GM12892 (cell line): ENCODE results near the gene SMCO2.

Source experiments
- DNase-seq: peaks from one replicate; pipeline ENCODE4 v3.0.0; 2011; ENCODE audit not compliant: insufficient read length
- FAIRE-seq: peaks from 2 replicates; lab custom pipeline; 2011; peaks lifted over from hg19 to GRCh38; lab: Jason Lieb, UNC
- POLR2A ChIP-seq: IDR thresholded peaks from 2 replicates; pipeline ENCODE4 v1.6.1; 2011; ENCODE audit warnings: low read depth, low read length, control low read depth
- POLR2AphosphoS5 ChIP-seq: IDR thresholded peaks from 2 replicates; pipeline ENCODE4 v1.6.1; 2011; ENCODE audit warnings: low read depth, low read length, control low read depth
- TAF1 ChIP-seq: IDR thresholded peaks from 2 replicates; pipeline ENCODE4 v1.6.1; 2011; ENCODE audit warnings: low read depth, mild to moderate bottlenecking, control low read depth, low read length, borderline replicate concordance

The SMCO2 gene

GRCh38 chr12:27548301-27549199, 102.0 kb downstream of the SMCO2 start:
- FAIRE-seq (no peak), DNase-seq (no peak)

GRCh38 chr12:27549236-27549800, 102.8 kb downstream of the SMCO2 start:
- FAIRE-seq: no peak
- no peak for DNase-seq
- TF ChIP-seq POLR2AphosphoS5: no peak
- TF ChIP-seq POLR2A: no peak
- TF ChIP-seq TAF1: no peak

More at GRCh38 chr12:27548301-27549199, 102.0 kb downstream of the SMCO2 start:
- TF ChIP-seq POLR2AphosphoS5: no peak
- TF ChIP-seq POLR2A: no peak
- TF ChIP-seq TAF1: no peak

- FAIRE-seq: no peak
- no peak for TF ChIP-seq POLR2A
- no peak for TF ChIP-seq POLR2AphosphoS5
- TF ChIP-seq TAF1: no peak
- no peak for DNase-seq
Observed at GRCh38 chr12:27549801-27550652, 103.5 kb downstream of the SMCO2 start.

GRCh38 chr12:27550653-27550975, 104.1 kb downstream of the SMCO2 start:
- no peak for TF ChIP-seq POLR2AphosphoS5
- no peak for TF ChIP-seq TAF1
- TF ChIP-seq POLR2A: no peak
- no peak for DNase-seq
- FAIRE-seq: no peak

GRCh38 chr12:27551172-27551840, 104.8 kb downstream of the SMCO2 start:
- FAIRE-seq (no peak), DNase-seq (no peak)
- TF ChIP-seq POLR2AphosphoS5: no peak
- no peak for TF ChIP-seq POLR2A
- TF ChIP-seq TAF1: no peak
